Gastroesophageal sphincter (tissue), 4 donors: ENCODE results near the gene NPS. TPM values are rescaled to one million over a fixed set of nuclear protein-coding genes. Genes with fewer than 3 reads are reported as not detected.

ENCODE experiments used
- ATAC-seq: fragments of 150-250 bp; one replicate; pipeline ENCODE4 v1.9.1; 2016; ENCODE audit warnings: mild to moderate bottlenecking, moderate library complexity
- H3K27ac ChIP-seq, 4 donors: fragments of 200-600 bp; sonication (generic) in 3 of 4; 1 replicate in 3 of 4; 2 replicates in 1 of 4; pipeline ENCODE4 v1.5.1; 2016 to 2019
- H3K27me3 ChIP-seq: fragments of 200-600 bp; sonication (generic); one replicate; pipeline ENCODE4 v1.5.1; 2019
- H3K36me3 ChIP-seq, 2 donors: fragments of 200-600 bp; sonication (generic); one replicate each; pipeline ENCODE4 v1.5.1; 2019; ENCODE audit warnings: control low read depth in 1 of 2
- H3K4me1 ChIP-seq, 3 donors: fragments of 200-600 bp; sonication (generic); 1 replicate in 2 of 3; 2 replicates in 1 of 3; pipeline ENCODE4 v1.5.1; 2016 to 2019; ENCODE audit warnings: control low read depth in 2 of 3
- H3K4me3 ChIP-seq, 2 donors: fragments of 200-600 bp; sonication (generic); one replicate each; pipeline ENCODE4 v1.5.1; 2019; ENCODE audit warnings: mild to moderate bottlenecking in 1 of 2, moderate library complexity in 1 of 2
- H3K9me3 ChIP-seq, 3 donors: fragments of 200-600 bp; sonication (generic); one replicate each; pipeline ENCODE4 v1.5.1; 2017 to 2019; ENCODE audit warnings: control low read depth in 2 of 3
- EP300 ChIP-seq: sonication (generic); formaldehyde crosslinking; IDR thresholded peaks from one replicate; pipeline ENCODE4 v1.6.1; 2017; ENCODE audit warnings: antibody characterized with exemption, mild to moderate bottlenecking
- POLR2A ChIP-seq, 2 donors: fragments of 450-650 bp; IDR thresholded peaks; one replicate each; pipeline ENCODE4 v1.6.1; 2017; ENCODE audit warnings: antibody characterized with exemption in 2 of 2, mild to moderate bottlenecking in 2 of 2, moderate library complexity in 1 of 2
- POLR2AphosphoS5 ChIP-seq: sonication (generic); formaldehyde crosslinking; IDR thresholded peaks from one replicate; pipeline ENCODE4 v1.6.1; 2017; ENCODE audit warnings: antibody characterized with exemption
- WGBS, 2 donors: methylation state at CpG; one replicate each; pipeline ENCODE4 v1.1.5; 2018; ENCODE audit warnings: low coverage in 1 of 2; 5-methylcytosine and 5-hydroxymethylcytosine counted together
- total RNA-seq, 4 donors: library from RNA; depleted of rRNA; stranded (reverse); fragments of >200 nt; gene quantifications; one replicate each; pipeline ENCODE4 v1.1.0, GENCODE V29; 2016
- TF ChIP-seq, protein P1 (sequence below), 4 experiments: fragments of 200-600 bp in 2 of 4; fragments of 450-650 bp in 2 of 4; sonication (generic) in 1 of 4; IDR thresholded peaks; one replicate each; pipeline ENCODE4 v1.5.1; 2017 to 2019; ENCODE audit warnings: antibody characterized with exemption in 4 of 4, mild to moderate bottlenecking in 2 of 4, moderate library complexity in 2 of 4

Gene NPS
- total RNA-seq, 4 donors from 2014 or later = not detected

DNA sequence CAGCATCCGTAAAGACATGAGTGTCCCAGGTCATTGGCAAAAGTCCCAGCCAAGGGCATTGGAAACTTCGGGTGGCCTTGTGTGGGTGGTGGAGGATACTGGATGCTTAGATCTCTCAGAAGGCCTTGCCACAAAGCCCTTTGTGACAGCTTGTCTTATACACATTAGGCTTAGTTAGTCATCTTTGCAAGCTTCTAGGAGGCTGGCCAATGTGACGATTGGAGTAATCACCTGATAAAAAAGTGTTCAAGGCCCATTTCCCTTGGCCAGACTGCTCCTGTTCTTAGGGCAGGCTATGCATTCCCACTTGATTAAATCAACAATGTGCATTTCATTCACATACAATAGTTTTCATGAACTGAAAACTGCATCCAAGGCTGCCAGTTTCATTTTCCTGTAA, 26.9 kb downstream of the NPS start:
- H3K9me3 ChIP-seq = peaks cover 0 to 15% (median 0%) of the 10 kb centered on the region in 3 donors
- H3K27ac ChIP-seq = no peak overlapping the region
- WGBS, 2 donors = 36 to 67% methylated on average over 1 to 2 of the region's 3 CpGs
- no peak for TF ChIP-seq POLR2A (IDR thresholded peaks at IDR 0.05)
- no peak for TF ChIP-seq EP300
- TF ChIP-seq, protein P1, sequence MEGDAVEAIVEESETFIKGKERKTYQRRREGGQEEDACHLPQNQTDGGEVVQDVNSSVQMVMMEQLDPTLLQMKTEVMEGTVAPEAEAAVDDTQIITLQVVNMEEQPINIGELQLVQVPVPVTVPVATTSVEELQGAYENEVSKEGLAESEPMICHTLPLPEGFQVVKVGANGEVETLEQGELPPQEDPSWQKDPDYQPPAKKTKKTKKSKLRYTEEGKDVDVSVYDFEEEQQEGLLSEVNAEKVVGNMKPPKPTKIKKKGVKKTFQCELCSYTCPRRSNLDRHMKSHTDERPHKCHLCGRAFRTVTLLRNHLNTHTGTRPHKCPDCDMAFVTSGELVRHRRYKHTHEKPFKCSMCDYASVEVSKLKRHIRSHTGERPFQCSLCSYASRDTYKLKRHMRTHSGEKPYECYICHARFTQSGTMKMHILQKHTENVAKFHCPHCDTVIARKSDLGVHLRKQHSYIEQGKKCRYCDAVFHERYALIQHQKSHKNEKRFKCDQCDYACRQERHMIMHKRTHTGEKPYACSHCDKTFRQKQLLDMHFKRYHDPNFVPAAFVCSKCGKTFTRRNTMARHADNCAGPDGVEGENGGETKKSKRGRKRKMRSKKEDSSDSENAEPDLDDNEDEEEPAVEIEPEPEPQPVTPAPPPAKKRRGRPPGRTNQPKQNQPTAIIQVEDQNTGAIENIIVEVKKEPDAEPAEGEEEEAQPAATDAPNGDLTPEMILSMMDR (IDR thresholded peaks at IDR 0.05) = no peak
- no peak for TF ChIP-seq POLR2AphosphoS5
- no peak overlapping the region for H3K4me3 ChIP-seq
- peaks cover 0 to 13% (median 0%) of the 10 kb centered on the region in 3 donors for H3K4me1 ChIP-seq
- no peaks in the 10 kb centered on the region for H3K36me3 ChIP-seq
- no peak for ATAC-seq
- H3K27me3 ChIP-seq = peaks cover 5% of the 10 kb centered on the region

DNA sequence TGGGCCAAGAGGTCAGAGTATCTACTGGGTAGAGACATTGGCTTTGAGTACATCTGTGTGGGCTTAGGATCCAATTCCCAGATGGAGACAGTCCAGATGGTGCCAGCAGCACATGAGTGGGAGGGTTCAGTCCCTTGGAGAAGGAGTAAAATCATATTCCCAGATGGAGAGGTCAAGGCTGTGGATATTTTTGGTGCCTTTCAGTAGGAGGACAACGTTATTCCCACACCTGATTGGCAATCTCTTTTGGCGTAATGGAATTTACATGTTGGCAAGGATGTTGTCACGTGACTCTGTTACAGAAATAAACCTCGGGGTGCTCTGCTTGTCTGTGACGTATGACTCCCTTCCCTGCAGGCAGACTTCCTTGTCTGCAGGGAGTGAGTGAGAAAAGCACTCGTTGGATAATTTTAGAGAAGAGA, 27.6 kb downstream of the NPS start:
- Histone ChIP-seq H3K9me3 (peaks cover 0 to 15% (median 0%) of the 10 kb centered on the region in 3 donors), H3K27ac (no peak overlapping the region), H3K4me3 (no peak overlapping the region), H3K27me3 (peaks cover 5% of the 10 kb centered on the region), H3K36me3 (no peaks in the 10 kb centered on the region), H3K4me1 (peaks cover 0 to 13% (median 0%) of the 10 kb centered on the region in 3 donors)
- TF ChIP-seq POLR2A (IDR thresholded peaks at IDR 0.05) (no peak), POLR2AphosphoS5 (no peak), EP300 (no peak)
- TF ChIP-seq, protein P1 (IDR thresholded peaks at IDR 0.05) = no peak
- WGBS, 2 donors = 7 to 11% methylated on average over 6 of the region's 6 CpGs
- ATAC-seq = no peak

DNA sequence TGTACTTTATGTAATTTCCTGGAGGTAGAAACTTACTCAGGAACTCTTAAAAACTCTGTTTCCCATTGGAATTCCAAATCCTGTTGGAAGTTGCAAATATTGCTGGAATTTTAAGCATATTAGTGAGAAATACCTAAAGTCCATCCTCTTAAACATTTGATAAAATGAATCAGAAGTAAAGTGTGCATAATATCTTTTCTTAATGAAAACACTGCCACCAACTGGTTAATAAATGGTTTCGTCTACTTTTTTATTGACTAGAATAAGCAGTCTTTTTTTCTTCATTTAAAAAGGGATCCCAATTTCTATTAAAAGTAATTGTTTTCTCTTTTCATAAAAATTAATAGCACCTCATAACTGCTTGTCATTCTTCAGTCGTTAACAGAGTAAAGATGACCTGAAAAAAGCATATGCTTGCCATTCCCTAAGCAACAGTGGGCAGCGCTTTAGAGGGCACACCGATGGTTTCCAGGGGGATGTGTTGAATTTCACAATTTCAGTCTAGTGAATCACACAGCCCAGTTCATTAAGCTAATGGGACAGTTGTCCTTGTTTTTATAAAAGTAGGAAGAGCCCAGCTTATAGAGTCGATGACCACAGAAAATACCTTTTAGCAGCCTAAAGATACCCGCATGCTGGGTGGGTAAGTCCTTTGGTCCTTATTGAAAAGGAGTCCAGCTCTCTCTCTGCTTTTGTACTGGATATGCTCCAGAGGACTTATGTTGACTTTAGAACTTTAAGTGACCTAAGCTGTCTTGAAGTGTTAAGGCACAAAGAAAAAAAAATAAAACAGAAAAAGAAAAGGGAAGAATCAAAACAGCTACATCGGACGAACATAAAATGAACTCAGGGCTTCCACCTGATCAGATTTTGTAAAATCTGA, 28.5 kb downstream of the NPS start:
- 68 to 70% methylated on average over 8 of the region's 8 CpGs for WGBS, 2 donors
- peaks cover 0 to 15% (median 0%) of the 10 kb centered on the region in 3 donors for H3K9me3 ChIP-seq
- H3K4me1 ChIP-seq = peaks cover 0 to 13% (median 0%) of the 10 kb centered on the region in 3 donors
- no peak for ATAC-seq
- no peak overlapping the region for H3K4me3 ChIP-seq
- peaks cover 5% of the 10 kb centered on the region for H3K27me3 ChIP-seq
- TF ChIP-seq POLR2A (IDR thresholded peaks at IDR 0.05) (no peak), EP300 (no peak), POLR2AphosphoS5 (no peak)
- TF ChIP-seq, protein P1 (IDR thresholded peaks at IDR 0.05) = peak in 1 of 4 experiments; percentile 10
- H3K36me3 ChIP-seq = no peaks in the 10 kb centered on the region
- H3K27ac ChIP-seq = no peak overlapping the region

DNA sequence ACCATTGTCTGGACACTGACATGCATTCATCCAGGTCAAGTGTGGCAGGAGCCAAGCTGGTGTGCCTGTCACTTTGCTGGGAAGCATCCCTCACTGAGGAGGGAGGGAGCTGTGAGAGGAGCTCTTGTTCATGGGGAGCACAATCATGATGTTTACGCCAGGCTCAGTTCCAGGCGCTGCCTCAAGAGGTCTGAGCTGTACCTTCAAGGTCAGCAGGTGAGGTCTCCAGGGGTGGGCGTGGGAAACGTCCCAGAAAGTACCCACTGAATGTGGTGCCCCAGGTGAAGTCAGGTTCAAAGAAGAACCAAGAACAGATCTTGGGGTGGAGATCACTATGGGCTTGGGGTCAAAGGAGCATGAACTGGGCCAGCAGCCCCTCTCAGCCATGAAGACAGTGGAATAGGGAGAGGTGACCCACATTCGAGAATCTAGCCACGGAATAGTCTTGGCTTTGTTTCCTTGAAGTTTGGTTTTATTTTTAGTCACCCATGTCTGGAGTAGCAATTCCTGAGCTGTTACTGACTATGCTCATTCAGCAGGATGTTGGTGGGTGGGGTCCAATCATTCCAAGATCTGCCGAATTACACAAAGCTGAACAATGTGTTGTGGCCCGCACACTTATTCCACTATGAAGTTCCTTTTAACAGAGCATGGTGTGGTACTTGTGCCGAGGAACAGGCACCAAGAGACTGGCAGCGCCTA, 29.3 kb downstream of the NPS start:
- no peaks in the 10 kb centered on the region for H3K36me3 ChIP-seq
- 51 to 68% methylated on average over 6 to 7 of the region's 10 CpGs for WGBS, 2 donors
- no peak overlapping the region for H3K27ac ChIP-seq
- H3K4me1 ChIP-seq = peaks cover 0 to 13% (median 0%) of the 10 kb centered on the region in 3 donors
- peak; percentile 5 for ATAC-seq
- TF ChIP-seq POLR2AphosphoS5 = no peak
- TF ChIP-seq EP300 = no peak
- TF ChIP-seq, protein P1 (IDR thresholded peaks at IDR 0.05) = no peak
- TF ChIP-seq POLR2A (IDR thresholded peaks at IDR 0.05) = no peak
- peaks cover 0 to 7% (median 0%) of the 10 kb centered on the region in 3 donors for H3K9me3 ChIP-seq
- H3K27me3 ChIP-seq = peaks cover 5% of the 10 kb centered on the region
- H3K4me3 ChIP-seq = no peak overlapping the region
